ENCODE data around the gene MYH8.

The MYH8 gene

GRCh38 chr17:10352893-10353292 lies 68.9 kb downstream of the MYH8 start:
- no peak overlapping the region for H3K27ac Mint-ChIP-seq
- H3K9me3 Mint-ChIP-seq (ENCODE audit: low read depth) = no peaks in the 10 kb centered on the region
- H3K36me3 Mint-ChIP-seq = no peaks in the 10 kb centered on the region
- H3K4me1 Mint-ChIP-seq (ENCODE audit: low read depth) = no peaks in the 10 kb centered on the region
- no peak overlapping the region for H3K4me3 Mint-ChIP-seq
- H3K27me3 Mint-ChIP-seq = peaks cover 2% of the 10 kb centered on the region

GRCh38 chr17:10349403-10349802 lies 72.3 kb downstream of the MYH8 start:
- no peak overlapping the region for H3K27ac Mint-ChIP-seq

GRCh38 chr17:10344816-10345215 lies 76.9 kb downstream of the MYH8 start:
- Mint-ChIP-seq H3K4me3 (no peak overlapping the region), H3K36me3 (no peaks in the 10 kb centered on the region), H3K4me1 (ENCODE audit: low read depth) (no peaks in the 10 kb centered on the region), H3K27ac (no peak overlapping the region), H3K27me3 (peaks cover 3% of the 10 kb centered on the region), H3K9me3 (ENCODE audit: low read depth) (no peaks in the 10 kb centered on the region)

More at GRCh38 chr17:10349403-10349802, 72.3 kb downstream of the MYH8 start:
- Mint-ChIP-seq H3K36me3 (no peaks in the 10 kb centered on the region), H3K27me3 (peaks cover 2% of the 10 kb centered on the region), H3K4me3 (no peak overlapping the region), H3K4me1 (ENCODE audit: low read depth) (no peaks in the 10 kb centered on the region), H3K9me3 (ENCODE audit: low read depth) (no peaks in the 10 kb centered on the region)
